ENCODE measurements around the gene GRIK4. TPM values are rescaled to one million over a fixed set of nuclear protein-coding genes. Genes with fewer than 3 reads are reported as not detected.

Gene GRIK4
- total and polyA plus RNA-seq, 9 of the 15 experiments (the other 6 are each of a cell fraction or from before 2014, with no cell fraction given) = not detected

DNA sequence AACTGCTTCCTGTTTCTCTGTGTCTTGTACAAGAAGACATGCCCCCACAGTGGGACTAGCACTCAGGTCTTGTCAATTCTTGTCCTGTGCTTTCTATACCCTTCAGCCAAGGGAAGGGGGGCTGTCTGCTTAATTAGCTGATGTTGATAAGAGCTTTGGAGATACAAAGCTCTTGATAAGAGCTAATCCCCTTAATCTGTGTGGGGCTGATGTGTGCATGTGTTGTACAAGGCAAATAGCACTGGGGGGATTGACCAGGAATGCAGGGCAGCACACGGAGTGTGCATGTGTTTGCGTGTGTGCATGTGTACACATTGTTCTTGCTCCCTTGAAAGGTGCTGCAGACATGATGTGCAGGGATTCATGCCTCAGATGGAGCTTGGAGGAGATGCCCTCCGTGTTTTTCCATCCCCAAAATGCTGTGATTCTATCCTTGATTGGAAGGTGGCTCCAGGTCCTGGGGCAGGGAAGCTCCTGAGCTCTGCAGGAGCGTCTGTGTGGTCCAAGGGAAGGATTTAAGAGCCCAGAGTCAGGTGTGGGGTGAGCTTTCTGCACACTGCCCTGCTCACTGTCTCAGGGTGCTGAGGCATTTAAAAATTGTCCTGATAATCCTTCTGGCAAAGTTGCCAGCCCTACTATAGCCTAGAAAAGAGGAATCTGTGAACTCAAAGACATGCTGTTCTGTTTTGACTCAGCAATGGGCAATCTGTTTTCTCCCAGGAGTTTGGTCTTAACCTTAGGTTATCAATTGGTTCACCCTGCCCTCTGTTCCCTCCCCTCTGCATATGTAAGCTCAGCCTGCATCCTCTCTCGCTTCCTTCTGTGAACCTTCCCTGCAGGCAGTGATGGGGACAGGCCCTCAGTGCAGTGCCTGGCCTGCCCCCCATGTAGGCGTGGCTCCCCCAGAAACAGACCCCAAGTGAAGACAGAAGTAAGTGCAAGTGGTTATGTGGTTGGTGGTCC, 102.0 kb downstream of the GRIK4 start (continued):
- TF ChIP-seq, protein P1, sequence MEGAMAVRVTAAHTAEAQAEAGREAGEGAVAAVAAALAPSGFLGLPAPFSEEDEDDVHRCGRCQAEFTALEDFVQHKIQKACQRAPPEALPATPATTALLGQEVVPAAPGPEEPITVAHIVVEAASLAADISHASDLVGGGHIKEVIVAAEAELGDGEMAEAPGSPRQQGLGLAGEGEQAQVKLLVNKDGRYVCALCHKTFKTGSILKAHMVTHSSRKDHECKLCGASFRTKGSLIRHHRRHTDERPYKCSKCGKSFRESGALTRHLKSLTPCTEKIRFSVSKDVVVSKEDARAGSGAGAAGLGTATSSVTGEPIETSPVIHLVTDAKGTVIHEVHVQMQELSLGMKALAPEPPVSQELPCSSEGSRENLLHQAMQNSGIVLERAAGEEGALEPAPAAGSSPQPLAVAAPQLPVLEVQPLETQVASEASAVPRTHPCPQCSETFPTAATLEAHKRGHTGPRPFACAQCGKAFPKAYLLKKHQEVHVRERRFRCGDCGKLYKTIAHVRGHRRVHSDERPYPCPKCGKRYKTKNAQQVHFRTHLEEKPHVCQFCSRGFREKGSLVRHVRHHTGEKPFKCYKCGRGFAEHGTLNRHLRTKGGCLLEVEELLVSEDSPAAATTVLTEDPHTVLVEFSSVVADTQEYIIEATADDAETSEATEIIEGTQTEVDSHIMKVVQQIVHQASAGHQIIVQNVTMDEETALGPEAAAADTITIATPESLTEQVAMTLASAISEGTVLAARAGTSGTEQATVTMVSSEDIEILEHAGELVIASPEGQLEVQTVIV (CRISPR knock-in tag; IDR thresholded peaks at IDR 0.05; ENCODE audit: borderline replicate concordance) = no peak
- TF ChIP-seq ESRRB (CRISPR knock-in tag; IDR thresholded peaks at IDR 0.05; ENCODE audit: borderline replicate concordance) (no peak), LARP7 (IDR thresholded peaks at IDR 0.05) (no peak), NR1H2 (CRISPR knock-in tag; IDR thresholded peaks at IDR 0.05) (no peak)

DNA sequence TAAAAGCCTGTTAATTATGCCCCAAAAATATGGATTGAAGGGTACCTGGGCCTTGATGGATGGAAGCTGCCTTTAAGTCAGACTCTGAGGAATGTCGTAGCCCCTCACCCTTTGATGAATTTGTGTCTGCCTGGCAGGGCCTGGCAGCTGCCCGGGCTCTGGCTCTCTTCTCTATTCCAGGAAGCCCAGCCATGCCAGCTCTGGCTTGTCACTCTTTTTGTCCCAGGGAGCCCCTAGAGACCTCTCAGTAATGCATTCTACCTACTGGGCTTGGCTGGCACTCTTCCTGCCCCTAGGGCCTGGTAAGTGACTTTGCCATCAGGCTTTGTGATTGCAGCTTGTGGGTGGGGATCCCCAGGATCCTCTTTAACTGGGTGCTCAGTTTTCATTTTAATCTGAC, 103.8 kb downstream of the GRIK4 start:
- Histone ChIP-seq H3K4me3 (no peak overlapping the region), H3K4me2 (ENCODE audit: insufficient read depth, low read length) (no peak overlapping the region), H4K20me1 (replicated peaks; ENCODE audit: control insufficient read depth, insufficient read depth, low read length) (no peaks in the 10 kb centered on the region; the same call in 1 of the 2 replicates), H3K79me2 (ENCODE audit: control insufficient read depth, insufficient read depth, low read length) (no peaks in the 10 kb centered on the region), H3K9me1 (ENCODE audit: control insufficient read depth, insufficient read depth, low read length) (no peaks in the 10 kb centered on the region), H3K27ac (ENCODE audit: extremely low read depth, low read depth, low read length) (no peak overlapping the region), H3K9ac (ENCODE audit: insufficient read depth in 1 of 2, low read depth in 2 of 2, low read length in 2 of 2) (no peak overlapping the region), H3K27me3 (ENCODE audit: control insufficient read depth in 2 of 2, insufficient read depth in 2 of 2, low read length in 2 of 2) (peaks cover 0 to 34% of the 10 kb centered on the region in 2 experiments; a peak in 4 of 5 replicates), H3K9me3 (replicated peaks; ENCODE audit: control insufficient read depth, insufficient read depth, low read depth, low read length) (no peaks in the 10 kb centered on the region), H2AFZ (ENCODE audit: low read depth, low read length) (no peak overlapping the region), H3K4me1 (replicated peaks in 1 of 2; ENCODE audit: control insufficient read depth in 2 of 2, insufficient read depth in 2 of 2, low read length in 2 of 2) (no peaks in the 10 kb centered on the region), H3K36me3 (ENCODE audit: control insufficient read depth, insufficient read depth, low read length) (no peaks in the 10 kb centered on the region)
- in situ Hi-C loops (cut with MboI) = no loop called here
- TF ChIP-seq ZNF3 (CRISPR knock-in tag; IDR thresholded peaks at IDR 0.05) (no peak), STAG1 (CRISPR knock-in tag; IDR thresholded peaks at IDR 0.05; ENCODE audit: borderline replicate concordance) (no peak), ZMIZ1 (IDR thresholded peaks at IDR 0.05; ENCODE audit: low read depth in 2 of 2, low read length in 2 of 2) (no peak)
- TF ChIP-seq, protein P2, sequence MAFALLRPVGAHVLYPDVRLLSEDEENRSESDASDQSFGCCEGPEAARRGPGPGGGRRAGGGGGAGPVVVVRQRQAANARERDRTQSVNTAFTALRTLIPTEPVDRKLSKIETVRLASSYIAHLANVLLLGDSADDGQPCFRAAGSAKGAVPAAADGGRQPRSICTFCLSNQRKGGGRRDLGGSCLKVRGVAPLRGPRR (CRISPR knock-in tag; IDR thresholded peaks at IDR 0.05) = no peak
- no peak for DNase-seq (ENCODE audit: extremely low read depth in 1 of 4, low spot score in 3 of 4)
- no peak for ATAC-seq
- POLR2A ChIA-PET = no interaction called here
- BruUV-seq (replicated peaks) = no TSS peak
- no peak for FAIRE-seq
- CTCF ChIA-PET (ENCODE audit: low intra/inter-chr PET ratio) = no interaction called here
- intact Hi-C loops (cut with micrococcal nuclease) = no loop called here
- 0% methylated on average over 2 of the region's 2 CpGs for WGBS (ENCODE audit: insufficient coverage, low coverage, missing lambda C conversion rate)

Measured in K562 (cell line).